Measurements from ENCODE around the gene PCDHB5. TPM values are rescaled to one million over a fixed set of nuclear protein-coding genes. Genes with fewer than 3 reads are reported as not detected.
"Not testable (repeated sequence)": the region's sequence is repeated elsewhere in the genome, so short reads cannot be mapped to it uniquely, and the experiment has no call there.

PCDHB5 gene
- total and polyA plus RNA-seq, 5 donors from 2014 or later = 0.19 TPM; not detected in 4

GRCh38 chr5:141135718-141136266 is 786 bp downstream of the PCDHB5 start:
- Mint-ChIP-seq H3K4me1 (peaks cover 3 to 7% (median 5%) of the 10 kb centered on the region in 4 donors), H3K9me3 (peaks cover 0 to 43% (median 19%) of the 10 kb centered on the region in 7 donors), H3K27me3 (no peaks in the 10 kb centered on the region), H3K36me3 (peaks cover 4% of the 10 kb centered on the region), H3K27ac (no peak overlapping the region), H3K4me3 (peak overlapping the region in 1 of 4 donors; percentile 78)
- no peak for ATAC-seq (ENCODE audit: low read depth in 2 of 2)
- H3K27me3 ChIP-seq (ENCODE audit: control insufficient read depth, insufficient read depth, low read length) = peaks cover 2% of the 10 kb centered on the region
- peak overlapping the region; percentile 26 for H3K4me3 ChIP-seq (ENCODE audit: low read depth, low read length)
- peaks cover 15 to 17% of the 10 kb centered on the region in 2 experiments for H3K9me3 ChIP-seq (ENCODE audit: control insufficient read depth in 2 of 2, low read length in 2 of 2)
- H3K36me3 ChIP-seq (ENCODE audit: control insufficient read depth, insufficient read depth, low read length) = no peaks in the 10 kb centered on the region
- DNase-seq = no peak
- H3K4me1 ChIP-seq (ENCODE audit: control insufficient read depth, insufficient read depth, low read length, poor library complexity, severe bottlenecking) = no peaks in the 10 kb centered on the region
- H3K27ac ChIP-seq (ENCODE audit: insufficient read depth, low read length, poor library complexity, severe bottlenecking) = no peak overlapping the region

- H3K27me3 Mint-ChIP-seq; H3K36me3 Mint-ChIP-seq; ATAC-seq (ENCODE audit: low read depth in 2 of 2); H3K4me3 Mint-ChIP-seq; H3K36me3 ChIP-seq (ENCODE audit: control insufficient read depth, insufficient read depth, low read length); H3K27ac Mint-ChIP-seq; H3K27me3 ChIP-seq (ENCODE audit: control insufficient read depth, insufficient read depth, low read length); H3K4me1 ChIP-seq (ENCODE audit: control insufficient read depth, insufficient read depth, low read length, poor library complexity, severe bottlenecking); H3K27ac ChIP-seq (ENCODE audit: insufficient read depth, low read length, poor library complexity, severe bottlenecking); H3K4me3 ChIP-seq (ENCODE audit: low read depth, low read length); DNase-seq; H3K4me1 Mint-ChIP-seq: not testable (repeated sequence)
- peaks cover 15 to 17% of the 10 kb centered on the region in 2 experiments for H3K9me3 ChIP-seq (ENCODE audit: control insufficient read depth in 2 of 2, low read length in 2 of 2)
- H3K9me3 Mint-ChIP-seq = peaks cover 0 to 43% (median 18%) of the 10 kb centered on the region in 7 donors
Observed at GRCh38 chr5:141137346-141137745, 2.3 kb downstream of the PCDHB5 start.

- no peak within 1 kb of the TSS for H3K27ac ChIP-seq (ENCODE audit: insufficient read depth, low read length, poor library complexity, severe bottlenecking)
- H3K4me3 ChIP-seq (ENCODE audit: low read depth, low read length) = no peak within 1 kb of the TSS
- Mint-ChIP-seq H3K9me3 (peaks cover 0 to 17% (median 8%) of the 10 kb centered on the region in 7 donors), H3K4me1 (peaks cover 0 to 5% (median 1%) of the 10 kb centered on the region in 4 donors), H3K27me3 (peaks cover 9% of the 10 kb centered on the region), H3K36me3 (no peaks in the 10 kb centered on the region), H3K27ac (no peak within 1 kb of the TSS), H3K4me3 (peak within 1 kb of the TSS in 1 of 4 donors; percentile 71)
- H3K36me3 ChIP-seq (ENCODE audit: control insufficient read depth, insufficient read depth, low read length) = no peaks in the 10 kb centered on the region
- peak in 1 of 3 donors; percentile 1 for DNase-seq
- peaks cover 2% of the 10 kb centered on the region for H3K27me3 ChIP-seq (ENCODE audit: control insufficient read depth, insufficient read depth, low read length)
- H3K4me1 ChIP-seq (ENCODE audit: control insufficient read depth, insufficient read depth, low read length, poor library complexity, severe bottlenecking) = no peaks in the 10 kb centered on the region
- peaks cover 5 to 6% of the 10 kb centered on the region in 2 experiments for H3K9me3 ChIP-seq (ENCODE audit: control insufficient read depth in 2 of 2, low read length in 2 of 2)
- ATAC-seq (ENCODE audit: low read depth in 2 of 2) = no peak
Observed at GRCh38 chr5:141149812-141150211, 14.8 kb downstream of the PCDHB5 start, which contains the start of gene PCDHB6. Gene PCDHB6, plus strand, starts transcription at chr5:141150057. Its CDS starts 201 bp downstream, at chr5:141150258.

- H3K4me3 Mint-ChIP-seq = peak overlapping the region in 1 of 4 donors; percentile 71
- no peak overlapping the region for H3K27ac Mint-ChIP-seq
- peaks cover 0 to 17% (median 8%) of the 10 kb centered on the region in 7 donors for H3K9me3 Mint-ChIP-seq
- H3K27me3 ChIP-seq (ENCODE audit: control insufficient read depth, insufficient read depth, low read length) = peaks cover 2% of the 10 kb centered on the region
- ATAC-seq (ENCODE audit: low read depth in 2 of 2) (no peak), DNase-seq (no peak)
- H3K4me1 Mint-ChIP-seq = peaks cover 0 to 5% (median 1%) of the 10 kb centered on the region in 4 donors
- H3K36me3 ChIP-seq (ENCODE audit: control insufficient read depth, insufficient read depth, low read length) = no peaks in the 10 kb centered on the region
- H3K4me3 ChIP-seq (ENCODE audit: low read depth, low read length) = no peak overlapping the region
- peaks cover 5 to 8% of the 10 kb centered on the region in 2 experiments for H3K9me3 ChIP-seq (ENCODE audit: control insufficient read depth in 2 of 2, low read length in 2 of 2)
- peaks cover 9% of the 10 kb centered on the region for H3K27me3 Mint-ChIP-seq
- H3K36me3 Mint-ChIP-seq = no peaks in the 10 kb centered on the region
- H3K4me1 ChIP-seq (ENCODE audit: control insufficient read depth, insufficient read depth, low read length, poor library complexity, severe bottlenecking) = no peaks in the 10 kb centered on the region
- H3K27ac ChIP-seq (ENCODE audit: insufficient read depth, low read length, poor library complexity, severe bottlenecking) = no peak overlapping the region
Observed at GRCh38 chr5:141150224-141150992, 15.4 kb downstream of the PCDHB5 start.

GRCh38 chr5:141150993-141151325 is 16.0 kb downstream of the PCDHB5 start:
- no peak overlapping the region for H3K27ac Mint-ChIP-seq
- DNase-seq (no peak), ATAC-seq (ENCODE audit: low read depth in 2 of 2) (no peak)
- H3K27me3 Mint-ChIP-seq = peaks cover 13% of the 10 kb centered on the region
- no peaks in the 10 kb centered on the region for H3K36me3 ChIP-seq (ENCODE audit: control insufficient read depth, insufficient read depth, low read length)
- H3K9me3 Mint-ChIP-seq = peaks cover 0 to 17% (median 10%) of the 10 kb centered on the region in 7 donors
- H3K4me3 Mint-ChIP-seq = no peak overlapping the region
- peaks cover 2% of the 10 kb centered on the region for H3K27me3 ChIP-seq (ENCODE audit: control insufficient read depth, insufficient read depth, low read length)
- peaks cover 0 to 5% (median 1%) of the 10 kb centered on the region in 4 donors for H3K4me1 Mint-ChIP-seq
- H3K4me1 ChIP-seq (ENCODE audit: control insufficient read depth, insufficient read depth, low read length, poor library complexity, severe bottlenecking) = no peaks in the 10 kb centered on the region
- H3K4me3 ChIP-seq (ENCODE audit: low read depth, low read length) = no peak overlapping the region
- no peaks in the 10 kb centered on the region for H3K36me3 Mint-ChIP-seq
- H3K27ac ChIP-seq (ENCODE audit: insufficient read depth, low read length, poor library complexity, severe bottlenecking) = no peak overlapping the region
- H3K9me3 ChIP-seq (ENCODE audit: control insufficient read depth in 2 of 2, low read length in 2 of 2) = peaks cover 5 to 13% of the 10 kb centered on the region in 2 experiments

GRCh38 chr5:141151632-141152031 is 16.6 kb downstream of the PCDHB5 start:
- not testable (repeated sequence) for H3K4me3 Mint-ChIP-seq; ATAC-seq (ENCODE audit: low read depth in 2 of 2); H3K27me3 ChIP-seq (ENCODE audit: control insufficient read depth, insufficient read depth, low read length); DNase-seq; H3K36me3 Mint-ChIP-seq; H3K27ac Mint-ChIP-seq; H3K4me1 Mint-ChIP-seq; H3K4me1 ChIP-seq (ENCODE audit: control insufficient read depth, insufficient read depth, low read length, poor library complexity, severe bottlenecking); H3K36me3 ChIP-seq (ENCODE audit: control insufficient read depth, insufficient read depth, low read length); H3K4me3 ChIP-seq (ENCODE audit: low read depth, low read length); H3K27ac ChIP-seq (ENCODE audit: insufficient read depth, low read length, poor library complexity, severe bottlenecking)
- H3K27me3 Mint-ChIP-seq = peaks cover 17% of the 10 kb centered on the region
- H3K9me3 ChIP-seq (ENCODE audit: control insufficient read depth in 2 of 2, low read length in 2 of 2) = peaks cover 8 to 20% of the 10 kb centered on the region in 2 experiments
- H3K9me3 Mint-ChIP-seq = peaks cover 0 to 23% (median 12%) of the 10 kb centered on the region in 7 donors

- peaks cover 8 to 22% of the 10 kb centered on the region in 2 experiments for H3K9me3 ChIP-seq (ENCODE audit: control insufficient read depth in 2 of 2, low read length in 2 of 2)
- not testable (repeated sequence) for H3K4me1 ChIP-seq (ENCODE audit: control insufficient read depth, insufficient read depth, low read length, poor library complexity, severe bottlenecking); H3K27me3 ChIP-seq (ENCODE audit: control insufficient read depth, insufficient read depth, low read length); H3K27ac ChIP-seq (ENCODE audit: insufficient read depth, low read length, poor library complexity, severe bottlenecking); H3K4me3 ChIP-seq (ENCODE audit: low read depth, low read length); H3K4me3 Mint-ChIP-seq; H3K4me1 Mint-ChIP-seq; H3K36me3 Mint-ChIP-seq; ATAC-seq (ENCODE audit: low read depth in 2 of 2); H3K36me3 ChIP-seq (ENCODE audit: control insufficient read depth, insufficient read depth, low read length); DNase-seq; H3K27ac Mint-ChIP-seq
- Mint-ChIP-seq H3K27me3 (peaks cover 19% of the 10 kb centered on the region), H3K9me3 (peaks cover 0 to 28% (median 14%) of the 10 kb centered on the region in 7 donors)
Observed at GRCh38 chr5:141152096-141152495, 17.1 kb downstream of the PCDHB5 start.
